Type B pancreatic cell (in vitro differentiated cells): ENCODE measurements around the gene KRT12. TPM values are rescaled to one million over a fixed set of nuclear protein-coding genes. Genes with fewer than 3 reads are reported as not detected.

Source experiments
- DNase-seq: peaks from one replicate; pipeline ENCODE4 v3.0.0; 2021; ENCODE audit warnings: mixed read lengths; ENCODE audit not compliant: unreplicated experiment; ENCODE audit errors: extremely low spot score
- H3K27ac Mint-ChIP-seq: 2 replicates; pipeline ENCODE4 v1.8.0; 2021; ENCODE audit warnings: mild to moderate bottlenecking, mixed read lengths
- H3K27me3 Mint-ChIP-seq: 2 replicates; pipeline ENCODE4 v1.8.0; 2021; ENCODE audit warnings: mixed read lengths
- H3K36me3 Mint-ChIP-seq: 2 replicates; pipeline ENCODE4 v1.8.0; 2021; ENCODE audit warnings: mixed read lengths
- H3K4me1 Mint-ChIP-seq: one replicate; pipeline ENCODE4 v1.8.0; 2021; ENCODE audit warnings: mixed read lengths; ENCODE audit not compliant: unreplicated experiment
- H3K4me3 Mint-ChIP-seq: 2 replicates; pipeline ENCODE4 v1.8.0; 2021; ENCODE audit warnings: mild to moderate bottlenecking, mixed read lengths
- H3K9me3 Mint-ChIP-seq: 2 replicates; pipeline ENCODE4 v1.8.0; 2021; ENCODE audit warnings: mixed read lengths
- total RNA-seq: library from RNA; stranded (reverse); gene quantifications from 2 replicates; pipeline ENCODE4 v1.2.1, GENCODE V29; 2021; ENCODE audit warnings: low replicate concordance
- TF ChIP-seq, protein P1 (sequence below): fragments of 200-600 bp; sonication (generic); conservative IDR thresholded peaks from 2 replicates; pipeline ENCODE4 v1.5.0; 2021; ENCODE audit warnings: antibody characterized with exemption, mild to moderate bottlenecking

KRT12 gene
- total RNA-seq, 1 donor from 2014 or later = not detected

DNA sequence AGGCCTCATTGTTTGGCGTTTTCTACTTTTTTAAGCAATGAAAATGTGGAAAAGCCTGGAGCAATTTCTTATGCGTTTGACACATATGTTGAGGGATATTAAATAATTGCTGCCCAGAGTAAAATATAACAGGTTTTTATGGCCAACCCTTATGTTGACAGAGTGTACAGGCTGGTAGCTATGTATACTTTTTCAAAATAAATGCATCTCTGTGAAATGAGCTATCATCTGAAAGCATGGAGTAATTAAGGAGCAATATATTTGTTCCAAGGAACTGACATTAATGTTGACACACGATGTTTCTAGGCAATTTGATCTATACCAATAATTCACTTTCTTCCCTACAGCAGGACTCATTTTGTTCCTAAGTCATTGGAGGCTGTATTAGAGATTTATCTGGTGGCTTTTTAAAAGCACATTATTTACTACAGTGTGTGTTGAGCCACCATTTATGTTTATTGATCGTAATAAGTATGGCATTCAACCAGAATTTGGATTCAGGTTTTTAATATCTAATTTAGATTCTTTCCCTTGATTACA, 30.0 kb upstream of the KRT12 start:
- no peak for DNase-seq
- H3K36me3 Mint-ChIP-seq = no peaks in the 10 kb centered on the region
- H3K4me3 Mint-ChIP-seq = no peak overlapping the region
- peaks cover 3% of the 10 kb centered on the region for H3K27me3 Mint-ChIP-seq
- H3K27ac Mint-ChIP-seq = peak overlapping the region; percentile 57
- H3K9me3 Mint-ChIP-seq = peaks cover 7% of the 10 kb centered on the region
- TF ChIP-seq, protein P1, sequence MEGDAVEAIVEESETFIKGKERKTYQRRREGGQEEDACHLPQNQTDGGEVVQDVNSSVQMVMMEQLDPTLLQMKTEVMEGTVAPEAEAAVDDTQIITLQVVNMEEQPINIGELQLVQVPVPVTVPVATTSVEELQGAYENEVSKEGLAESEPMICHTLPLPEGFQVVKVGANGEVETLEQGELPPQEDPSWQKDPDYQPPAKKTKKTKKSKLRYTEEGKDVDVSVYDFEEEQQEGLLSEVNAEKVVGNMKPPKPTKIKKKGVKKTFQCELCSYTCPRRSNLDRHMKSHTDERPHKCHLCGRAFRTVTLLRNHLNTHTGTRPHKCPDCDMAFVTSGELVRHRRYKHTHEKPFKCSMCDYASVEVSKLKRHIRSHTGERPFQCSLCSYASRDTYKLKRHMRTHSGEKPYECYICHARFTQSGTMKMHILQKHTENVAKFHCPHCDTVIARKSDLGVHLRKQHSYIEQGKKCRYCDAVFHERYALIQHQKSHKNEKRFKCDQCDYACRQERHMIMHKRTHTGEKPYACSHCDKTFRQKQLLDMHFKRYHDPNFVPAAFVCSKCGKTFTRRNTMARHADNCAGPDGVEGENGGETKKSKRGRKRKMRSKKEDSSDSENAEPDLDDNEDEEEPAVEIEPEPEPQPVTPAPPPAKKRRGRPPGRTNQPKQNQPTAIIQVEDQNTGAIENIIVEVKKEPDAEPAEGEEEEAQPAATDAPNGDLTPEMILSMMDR = no peak
- H3K4me1 Mint-ChIP-seq = peaks cover 6% of the 10 kb centered on the region

DNA sequence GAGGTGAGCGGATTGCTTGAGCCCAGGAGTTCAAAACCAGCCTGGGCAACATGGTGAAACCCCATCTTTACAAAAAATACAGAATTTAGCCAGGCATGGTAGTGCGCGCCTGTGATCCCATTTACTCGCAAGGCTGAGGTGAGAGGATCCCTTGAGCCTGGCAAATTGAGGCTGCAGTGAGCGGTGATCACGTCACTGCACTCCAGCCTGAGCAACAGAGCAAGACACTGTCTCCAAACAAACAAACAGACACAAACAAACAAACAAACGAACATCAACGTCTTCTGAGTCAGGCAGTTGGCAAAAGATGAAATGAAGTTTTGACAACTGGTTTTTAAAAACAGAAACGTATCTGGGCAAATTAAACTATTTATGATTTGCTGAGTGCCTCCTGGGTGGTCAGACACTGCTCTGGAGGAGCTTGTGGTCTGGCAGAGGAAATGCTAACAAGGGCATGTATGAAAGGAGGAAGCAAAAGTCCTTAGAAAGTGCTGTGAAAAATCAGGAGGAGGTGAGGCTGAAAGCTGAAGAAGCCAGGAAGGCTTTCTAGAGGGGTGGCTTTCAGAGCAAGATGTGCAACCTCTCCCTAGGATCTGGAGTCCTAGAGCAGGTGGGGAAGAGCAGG, 28.2 kb upstream of the KRT12 start:
- H3K27ac Mint-ChIP-seq = peak overlapping the region; percentile 65
- H3K9me3 Mint-ChIP-seq = peaks cover 5% of the 10 kb centered on the region
- no peak for DNase-seq
- peaks cover 3% of the 10 kb centered on the region for H3K27me3 Mint-ChIP-seq
- H3K4me1 Mint-ChIP-seq = no peaks in the 10 kb centered on the region
- no peaks in the 10 kb centered on the region for H3K36me3 Mint-ChIP-seq
- no peak overlapping the region for H3K4me3 Mint-ChIP-seq
- TF ChIP-seq, protein P1 = no peak

DNA sequence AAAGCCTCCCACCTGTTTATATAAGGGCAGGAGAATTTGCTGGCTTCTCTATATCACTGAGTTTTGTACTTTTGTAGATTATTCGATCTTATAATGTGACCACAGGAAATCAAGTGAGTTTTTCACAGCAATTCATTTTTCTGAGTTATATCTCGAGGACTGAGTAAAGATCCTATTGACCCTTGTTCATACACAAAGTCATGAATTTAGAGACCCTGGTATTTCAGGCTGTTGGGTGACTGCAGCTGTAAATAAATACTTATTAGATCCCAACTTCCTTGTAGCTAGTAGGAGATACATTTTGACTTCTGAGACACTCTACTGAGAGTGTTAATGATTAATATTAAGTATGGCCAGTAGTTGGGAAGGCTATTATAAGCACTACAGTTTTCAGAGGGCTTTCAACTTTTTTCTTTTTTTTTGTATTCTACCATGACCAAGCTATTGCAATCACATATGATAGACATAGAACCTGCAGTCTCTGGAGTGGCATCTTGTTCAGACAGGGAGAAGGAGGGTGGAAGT, 21.2 kb upstream of the KRT12 start:
- no peak overlapping the region for H3K4me3 Mint-ChIP-seq
- peaks cover 3% of the 10 kb centered on the region for H3K27me3 Mint-ChIP-seq
- H3K9me3 Mint-ChIP-seq = no peaks in the 10 kb centered on the region
- H3K4me1 Mint-ChIP-seq = no peaks in the 10 kb centered on the region
- no peaks in the 10 kb centered on the region for H3K36me3 Mint-ChIP-seq
- DNase-seq = no peak
- no peak overlapping the region for H3K27ac Mint-ChIP-seq
- TF ChIP-seq, protein P1 = no peak

DNA sequence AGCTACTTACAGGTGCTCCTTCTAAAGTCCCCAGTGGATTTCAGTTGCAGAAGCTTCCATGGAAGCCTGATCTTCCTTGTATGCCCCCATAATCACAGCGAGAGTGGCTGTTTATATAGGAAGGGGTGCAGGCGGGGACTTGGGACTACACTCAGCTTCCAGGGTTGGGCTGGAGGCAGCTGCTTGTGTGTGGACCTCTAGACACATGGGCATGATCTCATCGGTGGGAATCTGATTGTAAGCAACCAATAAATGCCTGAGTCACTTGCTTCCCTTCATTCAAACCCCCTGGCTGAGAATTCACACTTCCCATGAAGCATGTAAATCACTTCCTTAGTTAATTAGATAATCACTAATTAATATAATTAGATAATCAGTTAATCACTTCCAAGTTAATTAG, 19.1 kb upstream of the KRT12 start:
- DNase-seq = no peak
- Mint-ChIP-seq H3K27me3 (no peaks in the 10 kb centered on the region), H3K4me3 (no peak overlapping the region), H3K9me3 (no peaks in the 10 kb centered on the region), H3K4me1 (no peaks in the 10 kb centered on the region), H3K36me3 (no peaks in the 10 kb centered on the region), H3K27ac (no peak overlapping the region)
- TF ChIP-seq, protein P1 = no peak

DNA sequence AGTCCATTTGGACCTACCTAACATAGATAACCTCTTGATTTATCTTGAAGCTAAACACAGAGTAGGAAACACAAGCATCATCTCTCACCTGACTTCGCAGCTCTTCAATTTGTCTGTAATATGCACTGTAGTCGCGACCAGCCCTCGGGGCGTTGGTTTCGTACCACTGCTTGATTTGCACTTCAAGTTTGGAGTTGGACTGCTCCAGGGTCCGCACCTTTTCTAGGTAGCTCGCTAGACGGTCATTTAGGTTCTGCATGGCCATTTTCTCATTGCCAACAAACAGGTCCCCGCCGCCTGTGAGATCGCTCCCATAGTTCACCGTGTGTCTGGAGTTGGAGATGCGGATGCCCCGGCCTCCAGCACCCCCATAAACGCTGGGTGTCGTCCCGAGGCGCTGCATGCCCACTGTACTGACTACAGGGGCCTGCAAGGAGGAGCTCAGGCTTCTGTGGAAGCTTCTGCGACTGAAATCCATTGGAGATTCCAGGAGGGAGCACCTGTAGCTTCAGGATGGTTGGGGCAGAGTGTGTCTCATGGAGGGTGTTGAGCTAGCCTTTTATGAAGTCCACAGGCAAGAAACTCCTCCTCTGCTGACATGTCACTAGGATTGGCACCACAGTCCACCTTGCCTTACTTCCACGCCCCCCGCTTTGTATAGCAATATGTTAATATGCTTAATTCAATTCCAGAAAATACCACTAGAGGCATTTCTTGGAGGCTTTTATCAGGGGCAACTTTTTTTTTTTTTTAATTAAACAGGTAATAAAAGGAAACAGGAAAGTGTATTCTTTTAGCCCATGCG, 17.9 kb upstream of the KRT12 start, which contains the start of gene KRT20:
Gene KRT20, minus strand, starts transcription at position 535 of the 805 bp plus-strand sequence. Its CDS starts 57 bp downstream, at position 478.
- H3K4me1 Mint-ChIP-seq = no peaks in the 10 kb centered on the region
- H3K27ac Mint-ChIP-seq = no peak within 1 kb of the TSS
- H3K27me3 Mint-ChIP-seq = no peaks in the 10 kb centered on the region
- H3K36me3 Mint-ChIP-seq = no peaks in the 10 kb centered on the region
- no peak for DNase-seq
- no peak within 1 kb of the TSS for H3K4me3 Mint-ChIP-seq
- no peaks in the 10 kb centered on the region for H3K9me3 Mint-ChIP-seq
- TF ChIP-seq, protein P1 = peak; percentile 48
